ENCODE data around the gene DNAH8. TPM values are rescaled to one million over a fixed set of nuclear protein-coding genes. Genes with fewer than 3 reads are reported as not detected.

DNAH8 gene
- total and polyA plus RNA-seq, 2 donors (not counting 3 experiments of a cell fraction or from before 2014, with no cell fraction given) = 0.29 to 0.61 TPM

GRCh38 chr6:38836585-38836984 is 121.5 kb downstream of the DNAH8 start:
- no peaks in the 10 kb centered on the region for H3K4me1 ChIP-seq (ENCODE audit: control insufficient read depth, extremely low read depth, insufficient read depth, low read length)
- no peaks in the 10 kb centered on the region for H3K27me3 ChIP-seq (ENCODE audit: control insufficient read depth in 2 of 2, insufficient read depth in 2 of 2, low read length in 2 of 2)
- H3K9ac ChIP-seq (replicated peaks; ENCODE audit: extremely low read depth, insufficient read depth, low read length) = no peak overlapping the region
- FAIRE-seq = no peak
- H3K9me1 ChIP-seq (replicated peaks; ENCODE audit: control insufficient read depth, extremely low read depth, insufficient read depth, low read length) = no peaks in the 10 kb centered on the region
- no peaks in the 10 kb centered on the region for H3K79me2 ChIP-seq (ENCODE audit: control insufficient read depth, insufficient read depth, low read length)
- H3K36me3 ChIP-seq (ENCODE audit: control insufficient read depth in 2 of 2, extremely low read depth in 1 of 2, insufficient read depth in 2 of 2, low read length in 2 of 2) = no peaks in the 10 kb centered on the region
- H3K27ac ChIP-seq (ENCODE audit: insufficient read depth, low read depth, low read length) = no peak overlapping the region
- no peak overlapping the region for H2AFZ ChIP-seq (ENCODE audit: low read depth, low read length)
- no peaks in the 10 kb centered on the region for H3K9me3 ChIP-seq (replicated peaks; ENCODE audit: control insufficient read depth, insufficient read depth, low read length)
- no peak overlapping the region for H3K4me3 ChIP-seq (replicated peaks in 1 of 3; ENCODE audit: insufficient read depth in 1 of 3, low read depth in 1 of 3, low read length in 3 of 3)
- no peak for DNase-seq (ENCODE audit: low read depth, low spot score)
- ChIA-PET CTCF (no interaction called here), POLR2A (no interaction called here)
- BruUV-seq (replicated peaks) = no TSS peak
- no peak overlapping the region for H3K4me2 ChIP-seq (ENCODE audit: insufficient read depth, low read length)
- TF ChIP-seq EZH2 (IDR thresholded peaks at IDR 0.05; ENCODE audit: borderline replicate concordance, low read depth, low read length, severe bottlenecking) = no peak
- TF ChIP-seq MAX (IDR thresholded peaks at IDR 0.05; ENCODE audit: insufficient read depth, insufficient read length) = no peak
- no peak for TF ChIP-seq POLR2A (IDR thresholded peaks at IDR 0.05; ENCODE audit: low read depth, low read length)
- TF ChIP-seq JUN (IDR thresholded peaks at IDR 0.05; ENCODE audit: borderline replicate concordance, insufficient read depth, insufficient read length, low read depth) = no peak
- no peak for TF ChIP-seq GATA2 (IDR thresholded peaks at IDR 0.05; ENCODE audit: insufficient read depth, insufficient read length, low read depth, low read length)
- TF ChIP-seq POLR2AphosphoS5 (IDR thresholded peaks at IDR 0.05; ENCODE audit: insufficient read depth, low read depth, low read length) = no peak
- TF ChIP-seq CTCF (IDR thresholded peaks at IDR 0.05; ENCODE audit: extremely low read depth in 1 of 2, insufficient read depth in 1 of 2, low read depth in 1 of 2, low read length in 2 of 2) = no peak
- TF ChIP-seq FOS (IDR thresholded peaks at IDR 0.05; ENCODE audit: borderline replicate concordance, insufficient read depth, low read length) = no peak
- no peak for TF ChIP-seq MYC (IDR thresholded peaks at IDR 0.05; ENCODE audit: low read depth, low read length)
- no peaks in the 10 kb centered on the region for H4K20me1 ChIP-seq (replicated peaks; ENCODE audit: control insufficient read depth, extremely low read depth, insufficient read depth, low read length)
- intact Hi-C loops (cut with micrococcal nuclease) (no loop called here), dilution Hi-C loops (cut with MboI; ENCODE audit: extremely low pct_ligation_motif_present, low sequenced_read_pairs) (no loop called here)
